ENCODE measurements around the gene CBY1. TPM values are rescaled to one million over a fixed set of nuclear protein-coding genes. Genes with fewer than 3 reads are reported as not detected.

The CBY1 gene
- total and polyA plus RNA-seq, 10 of the 15 experiments (the other 5 are each of a cell fraction or from before 2014, with no cell fraction given): 7.3 to 18.6 (median 11.9) TPM

DNA sequence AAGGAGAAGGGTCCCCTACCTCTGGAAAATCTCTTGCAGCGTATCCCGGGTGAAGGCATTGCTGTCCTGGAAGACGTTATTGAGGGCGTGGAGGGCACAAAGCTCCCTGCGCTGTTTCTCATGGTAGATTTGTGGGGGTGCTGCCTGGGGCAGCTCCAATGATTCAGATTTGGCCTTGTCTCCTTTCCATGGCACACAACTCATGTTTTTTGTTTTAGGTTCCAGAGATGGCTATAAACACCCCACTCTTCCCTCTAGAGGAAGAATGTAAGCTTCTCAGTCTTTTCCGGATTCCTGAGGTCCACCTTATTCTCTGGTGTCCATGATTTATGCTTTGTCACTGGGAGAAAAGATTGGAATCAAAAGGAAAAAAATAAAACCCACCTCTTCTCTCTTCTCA, 43.3 kb downstream of the CBY1 start (continued):
- TF ChIP-seq CEBPZ (IDR thresholded peaks at IDR 0.05; ENCODE audit: low read depth, low read length): no peak
- TF ChIP-seq, protein P1, sequence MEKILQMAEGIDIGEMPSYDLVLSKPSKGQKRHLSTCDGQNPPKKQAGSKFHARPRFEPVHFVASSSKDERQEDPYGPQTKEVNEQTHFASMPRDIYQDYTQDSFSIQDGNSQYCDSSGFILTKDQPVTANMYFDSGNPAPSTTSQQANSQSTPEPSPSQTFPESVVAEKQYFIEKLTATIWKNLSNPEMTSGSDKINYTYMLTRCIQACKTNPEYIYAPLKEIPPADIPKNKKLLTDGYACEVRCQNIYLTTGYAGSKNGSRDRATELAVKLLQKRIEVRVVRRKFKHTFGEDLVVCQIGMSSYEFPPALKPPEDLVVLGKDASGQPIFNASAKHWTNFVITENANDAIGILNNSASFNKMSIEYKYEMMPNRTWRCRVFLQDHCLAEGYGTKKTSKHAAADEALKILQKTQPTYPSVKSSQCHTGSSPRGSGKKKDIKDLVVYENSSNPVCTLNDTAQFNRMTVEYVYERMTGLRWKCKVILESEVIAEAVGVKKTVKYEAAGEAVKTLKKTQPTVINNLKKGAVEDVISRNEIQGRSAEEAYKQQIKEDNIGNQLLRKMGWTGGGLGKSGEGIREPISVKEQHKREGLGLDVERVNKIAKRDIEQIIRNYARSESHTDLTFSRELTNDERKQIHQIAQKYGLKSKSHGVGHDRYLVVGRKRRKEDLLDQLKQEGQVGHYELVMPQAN (conservative IDR thresholded peaks at IDR 0.05): no peak
- TF ChIP-seq, protein P2, sequence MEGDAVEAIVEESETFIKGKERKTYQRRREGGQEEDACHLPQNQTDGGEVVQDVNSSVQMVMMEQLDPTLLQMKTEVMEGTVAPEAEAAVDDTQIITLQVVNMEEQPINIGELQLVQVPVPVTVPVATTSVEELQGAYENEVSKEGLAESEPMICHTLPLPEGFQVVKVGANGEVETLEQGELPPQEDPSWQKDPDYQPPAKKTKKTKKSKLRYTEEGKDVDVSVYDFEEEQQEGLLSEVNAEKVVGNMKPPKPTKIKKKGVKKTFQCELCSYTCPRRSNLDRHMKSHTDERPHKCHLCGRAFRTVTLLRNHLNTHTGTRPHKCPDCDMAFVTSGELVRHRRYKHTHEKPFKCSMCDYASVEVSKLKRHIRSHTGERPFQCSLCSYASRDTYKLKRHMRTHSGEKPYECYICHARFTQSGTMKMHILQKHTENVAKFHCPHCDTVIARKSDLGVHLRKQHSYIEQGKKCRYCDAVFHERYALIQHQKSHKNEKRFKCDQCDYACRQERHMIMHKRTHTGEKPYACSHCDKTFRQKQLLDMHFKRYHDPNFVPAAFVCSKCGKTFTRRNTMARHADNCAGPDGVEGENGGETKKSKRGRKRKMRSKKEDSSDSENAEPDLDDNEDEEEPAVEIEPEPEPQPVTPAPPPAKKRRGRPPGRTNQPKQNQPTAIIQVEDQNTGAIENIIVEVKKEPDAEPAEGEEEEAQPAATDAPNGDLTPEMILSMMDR (IDR thresholded peaks at IDR 0.05 in 2 of 3, conservative IDR thresholded peaks at IDR 0.05 in 1 of 3; ENCODE audit: control insufficient read depth in 2 of 3, extremely low read depth in 1 of 3, insufficient read depth in 1 of 3, low read depth in 3 of 3, low read length in 3 of 3): no peak
- no peak for TF ChIP-seq SP1 (IDR thresholded peaks at IDR 0.05; ENCODE audit: low read depth, low read length)
